Esophagus squamous epithelium (tissue), 4 donors: ENCODE results near the gene USP17L12.
"Not testable (repeated sequence)": the region's sequence is repeated elsewhere in the genome, so short reads cannot be mapped to it uniquely, and the experiment has no call there.

ENCODE experiments used
- POLR2A ChIP-seq, 4 donors: fragments of 450-650 bp; IDR thresholded peaks; one replicate each; pipeline ENCODE4 v1.6.1; 2017; ENCODE audit warnings: antibody characterized with exemption in 4 of 4, mild to moderate bottlenecking in 4 of 4, moderate library complexity in 3 of 4
- TF ChIP-seq, protein P1 (sequence below), 6 experiments: fragments of 450-650 bp in 4 of 6; fragments of 200-600 bp in 2 of 6; sonication (generic) in 2 of 6; IDR thresholded peaks; one replicate each; pipeline ENCODE4 v1.5.1; 2016 to 2019; ENCODE audit warnings: antibody characterized with exemption in 6 of 6, mild to moderate bottlenecking in 4 of 6, moderate library complexity in 4 of 6

DNA sequence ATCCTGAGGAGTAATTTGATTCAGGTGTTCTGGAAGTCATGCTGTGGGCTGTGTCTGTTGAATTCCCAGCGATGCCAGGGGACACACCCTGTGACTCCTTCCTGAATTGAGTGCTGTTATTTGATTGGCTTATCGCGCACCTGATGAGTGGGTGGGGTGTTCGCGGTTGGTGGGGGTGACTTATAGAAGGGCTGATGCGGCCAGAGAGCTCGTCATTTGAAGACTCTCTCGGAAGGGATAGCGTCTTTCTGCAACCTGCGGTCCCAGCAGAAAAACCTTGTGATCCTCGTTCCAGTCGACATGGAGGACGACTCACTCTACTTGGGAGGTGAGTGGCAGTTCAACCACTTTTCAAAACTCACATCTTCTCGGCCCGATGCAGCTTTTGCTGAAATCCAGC lies 37.9 kb downstream of the USP17L12 start, which contains the start of gene USP17L20:
- TF ChIP-seq, protein P1, sequence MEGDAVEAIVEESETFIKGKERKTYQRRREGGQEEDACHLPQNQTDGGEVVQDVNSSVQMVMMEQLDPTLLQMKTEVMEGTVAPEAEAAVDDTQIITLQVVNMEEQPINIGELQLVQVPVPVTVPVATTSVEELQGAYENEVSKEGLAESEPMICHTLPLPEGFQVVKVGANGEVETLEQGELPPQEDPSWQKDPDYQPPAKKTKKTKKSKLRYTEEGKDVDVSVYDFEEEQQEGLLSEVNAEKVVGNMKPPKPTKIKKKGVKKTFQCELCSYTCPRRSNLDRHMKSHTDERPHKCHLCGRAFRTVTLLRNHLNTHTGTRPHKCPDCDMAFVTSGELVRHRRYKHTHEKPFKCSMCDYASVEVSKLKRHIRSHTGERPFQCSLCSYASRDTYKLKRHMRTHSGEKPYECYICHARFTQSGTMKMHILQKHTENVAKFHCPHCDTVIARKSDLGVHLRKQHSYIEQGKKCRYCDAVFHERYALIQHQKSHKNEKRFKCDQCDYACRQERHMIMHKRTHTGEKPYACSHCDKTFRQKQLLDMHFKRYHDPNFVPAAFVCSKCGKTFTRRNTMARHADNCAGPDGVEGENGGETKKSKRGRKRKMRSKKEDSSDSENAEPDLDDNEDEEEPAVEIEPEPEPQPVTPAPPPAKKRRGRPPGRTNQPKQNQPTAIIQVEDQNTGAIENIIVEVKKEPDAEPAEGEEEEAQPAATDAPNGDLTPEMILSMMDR (IDR thresholded peaks at IDR 0.05), result not testable (repeated sequence)
- not testable (repeated sequence) for TF ChIP-seq POLR2A (IDR thresholded peaks at IDR 0.05)
